BLaER1 treated with 17β-estradiol and CSF1 and Interleukin-3, amounts not matched to agents 10 nM and 100 nM (cell line): ENCODE results near the gene DNAJC12.

Experiments used
- H3K27ac ChIP-seq, 11 experiments: shearing (Covaris generic); formaldehyde crosslinking; 2 replicates each; pipeline ENCODE4 v1.8.1; 2022
- H3K27me3 ChIP-seq, 11 experiments: shearing (Covaris generic); formaldehyde crosslinking; 2 replicates each; pipeline ENCODE4 v1.8.1; 2022
- H3K36me3 ChIP-seq, 11 experiments: shearing (Covaris generic); formaldehyde crosslinking; 2 replicates each; pipeline ENCODE4 v1.8.1; 2022
- H3K4me1 ChIP-seq, 10 experiments: shearing (Covaris generic); formaldehyde crosslinking; 2 replicates each; pipeline ENCODE4 v1.8.1; 2022
- H3K4me2 ChIP-seq, 11 experiments: shearing (Covaris generic); formaldehyde crosslinking; 2 replicates each; pipeline ENCODE4 v1.8.1; 2022
- H3K4me3 ChIP-seq, 10 experiments: shearing (Covaris generic); formaldehyde crosslinking; 2 replicates each; pipeline ENCODE4 v1.8.1; 2022
- H3K9ac ChIP-seq, 11 experiments: shearing (Covaris generic); formaldehyde crosslinking; 2 replicates each; pipeline ENCODE4 v1.8.1; 2022
- H3K9me3 ChIP-seq, 11 experiments: shearing (Covaris generic); formaldehyde crosslinking; replicated peaks in 1 of 11; 2 replicates each; pipeline ENCODE4 v1.8.1; 2022
- H4K20me1 ChIP-seq, 11 experiments: shearing (Covaris generic); formaldehyde crosslinking; 2 replicates each; pipeline ENCODE4 v1.8.1; 2022
- Cebpa-rat ChIP-seq, 11 experiments: shearing (Covaris generic); IDR thresholded peaks; 2 replicates each; pipeline ENCODE4 v1.8.1; 2022

The DNAJC12 gene

DNA sequence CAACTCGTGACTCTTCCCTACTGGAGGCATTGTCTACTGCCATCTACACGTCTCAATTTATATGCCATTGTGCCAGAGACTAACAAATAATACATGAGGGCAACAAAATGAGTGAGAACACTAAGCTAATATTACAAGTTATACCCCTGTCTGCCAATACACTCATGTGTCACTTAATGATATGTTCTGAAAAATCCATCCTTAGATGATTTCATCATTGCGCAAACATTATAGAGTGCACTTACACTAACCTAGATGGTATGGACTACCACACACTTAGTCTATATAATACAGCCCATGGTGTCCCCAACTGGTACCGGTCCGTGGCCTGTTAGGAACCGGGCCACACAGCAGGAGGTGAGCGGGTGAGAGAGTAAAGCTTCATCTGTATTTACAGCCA lies 77.7 kb downstream of the DNAJC12 start:
- Histone ChIP-seq H3K4me1 (peaks cover 0 to 21% (median 10%) of the 10 kb centered on the region in 10 experiments; a peak in 12 of 20 replicates), H3K9me3 (no peaks in the 10 kb centered on the region)
- 0 out of 22 replicates have a peak, but pooled peaks of 2 of the 11 experiments have one; percentile 9 to 15 for TF ChIP-seq Cebpa-rat (IDR thresholded peaks at IDR 0.05)

More for the DNA sequence above, 77.7 kb downstream of the DNAJC12 start:
- Histone ChIP-seq H4K20me1 (no peaks in the 10 kb centered on the region), H3K36me3 (no peaks in the 10 kb centered on the region), H3K9ac (no peak overlapping the region), H3K27ac (no peak overlapping the region), H3K4me3 (no peak overlapping the region), H3K27me3 (no peaks in the 10 kb centered on the region), H3K4me2 (no peak overlapping the region)
